HG03460 (cell line): ENCODE data around the gene TMEM30A.

ENCODE experiments used
- ATAC-seq: cut with Tn5 transposase; IDR thresholded peaks from one replicate; pipeline ENCODE4 v1.9.1; 2021; ENCODE audit not compliant: unreplicated experiment

TMEM30A gene

GRCh38 chr6:75292555-75292954 is 8.0 kb upstream of the TMEM30A start:
- ATAC-seq = no peak

- no peak for ATAC-seq
These were observed 7.2 kb upstream of the TMEM30A start for GRCh38 chr6:75291744-75292143.

- no peak for ATAC-seq
These were observed 6.7 kb upstream of the TMEM30A start for GRCh38 chr6:75291331-75291730.

GRCh38 chr6:75290136-75290945 is 5.7 kb upstream of the TMEM30A start:
- ATAC-seq = no peak

GRCh38 chr6:75288023-75288422 is 3.4 kb upstream of the TMEM30A start:
- no peak for ATAC-seq

- no peak for ATAC-seq
These were observed 2.8 kb upstream of the TMEM30A start for GRCh38 chr6:75287424-75287823.

- no peak for ATAC-seq
These were observed 2.4 kb upstream of the TMEM30A start for GRCh38 chr6:75286955-75287354.

- ATAC-seq = peak; percentile 5
These were observed 669 bp upstream of the TMEM30A start for GRCh38 chr6:75285283-75285639.

GRCh38 chr6:75283907-75284631 is 523 bp downstream of the TMEM30A start:
- ATAC-seq = peak; percentile 19

- ATAC-seq = no peak
These were observed 1.9 kb downstream of the TMEM30A start for GRCh38 chr6:75282706-75283105.

- ATAC-seq = peak; percentile 18
These were observed 2.9 kb downstream of the TMEM30A start for GRCh38 chr6:75281653-75282052.

- ATAC-seq = no peak
These were observed 4.3 kb downstream of the TMEM30A start for GRCh38 chr6:75280131-75280855.

- ATAC-seq = no peak
These were observed 5.2 kb downstream of the TMEM30A start for GRCh38 chr6:75279418-75279817.

GRCh38 chr6:75278474-75279077 is 6.0 kb downstream of the TMEM30A start:
- no peak for ATAC-seq

GRCh38 chr6:75275067-75275466 is 9.5 kb downstream of the TMEM30A start:
- no peak for ATAC-seq

GRCh38 chr6:75273009-75273408 is 11.6 kb downstream of the TMEM30A start:
- ATAC-seq = no peak

GRCh38 chr6:75272145-75272840 is 12.3 kb downstream of the TMEM30A start:
- no peak for ATAC-seq

- ATAC-seq = no peak
These were observed 15.6 kb downstream of the TMEM30A start for GRCh38 chr6:75268988-75269354.

- ATAC-seq = no peak
These were observed 16.2 kb downstream of the TMEM30A start for GRCh38 chr6:75268121-75268987.

GRCh38 chr6:75267461-75267860 is 17.1 kb downstream of the TMEM30A start:
- no peak for ATAC-seq
